DOHH2 (cell line): ENCODE measurements around the gene TMEM212.

Experiments
- H3F3A ChIP-seq: fragments of 200-600 bp; sonication (generic), shearing (Covaris generic); 2 replicates; pipeline ENCODE4 v1.6.0; 2016; ENCODE audit warnings: antibody characterized with exemption, mild to moderate bottlenecking; ENCODE audit not compliant: control insufficient read depth, insufficient read depth
- H3K27ac ChIP-seq: fragments of 200-600 bp; sonication (generic); 2 replicates; pipeline ENCODE4 v1.5.1; 2014; ENCODE audit warnings: low read depth, mild to moderate bottlenecking, low read length, moderate library complexity
- H3K27me3 ChIP-seq: fragments of 200-600 bp; sonication (generic); 2 replicates; pipeline ENCODE4 v1.6.1; 2014; ENCODE audit warnings: mild to moderate bottlenecking, low read length, mixed read lengths; ENCODE audit not compliant: control insufficient read depth
- H3K36me3 ChIP-seq: fragments of 200-600 bp; sonication (generic); 2 replicates; pipeline ENCODE4 v1.6.1; 2014; ENCODE audit warnings: mild to moderate bottlenecking, low read length, moderate library complexity, mixed read lengths; ENCODE audit not compliant: control insufficient read depth
- H3K4me1 ChIP-seq: fragments of 200-600 bp; sonication (generic); 2 replicates; pipeline ENCODE4 v1.6.1; 2014; ENCODE audit warnings: mild to moderate bottlenecking, low read length, mixed read lengths; ENCODE audit not compliant: control insufficient read depth
- H3K4me2 ChIP-seq: fragments of 200-600 bp; sonication (generic); 2 replicates; pipeline ENCODE4 v1.6.0; 2014; ENCODE audit warnings: mild to moderate bottlenecking, low read length, moderate library complexity
- H3K4me3 ChIP-seq: fragments of 200-600 bp; sonication (generic); 2 replicates; pipeline ENCODE4 v1.5.1; 2014; ENCODE audit warnings: mild to moderate bottlenecking, low read length, mixed read lengths
- H3K79me2 ChIP-seq: fragments of 200-600 bp; sonication (generic); 2 replicates; pipeline ENCODE4 v1.6.1; 2014; ENCODE audit warnings: mild to moderate bottlenecking, low read length, mixed read lengths; ENCODE audit not compliant: control insufficient read depth
- H3K9me2 ChIP-seq: fragments of 200-600 bp; sonication (generic); replicated peaks from 2 replicates; pipeline ENCODE4 v1.6.1; 2014; ENCODE audit warnings: mild to moderate bottlenecking, low read length, mixed read lengths; ENCODE audit not compliant: control insufficient read depth
- H3K9me3 ChIP-seq: fragments of 200-600 bp; sonication (generic); 2 replicates; pipeline ENCODE4 v1.6.1; 2014; ENCODE audit warnings: antibody characterized with exemption, low read length, mixed read lengths; ENCODE audit not compliant: control insufficient read depth, insufficient read depth
- H4K20me1 ChIP-seq: fragments of 200-600 bp; sonication (generic); 2 replicates; pipeline ENCODE4 v1.6.0; 2014; ENCODE audit warnings: low read depth, mild to moderate bottlenecking, antibody characterized with exemption, low read length, moderate library complexity; ENCODE audit not compliant: control insufficient read depth, insufficient read depth
- CTCF ChIP-seq: fragments of 200-600 bp; sonication (generic); IDR thresholded peaks from one replicate; pipeline ENCODE4 v1.5.1; 2014; ENCODE audit warnings: antibody characterized with exemption, mild to moderate bottlenecking, low read depth, low read length; ENCODE audit not compliant: poor library complexity, severe bottlenecking
- EZH2phosphoT487 ChIP-seq: fragments of 200-600 bp; sonication (generic); IDR thresholded peaks from 2 replicates; pipeline ENCODE4 v1.6.1; 2017; ENCODE audit warnings: borderline replicate concordance, mild to moderate bottlenecking, antibody characterized with exemption, low read length, moderate library complexity, mixed read lengths

TMEM212 gene

GRCh38 chr3:171871392-171872274, 28.5 kb downstream of the TMEM212 start:
- TF ChIP-seq CTCF (no peak), EZH2phosphoT487 (no peak)
- Histone ChIP-seq H3F3A (no peaks in the 10 kb centered on the region), H3K4me2 (no peak overlapping the region), H3K4me3 (no peak overlapping the region), H3K79me2 (no peaks in the 10 kb centered on the region), H3K36me3 (no peaks in the 10 kb centered on the region), H3K4me1 (no peaks in the 10 kb centered on the region), H3K9me3 (no peaks in the 10 kb centered on the region), H3K27me3 (no peaks in the 10 kb centered on the region), H4K20me1 (no peaks in the 10 kb centered on the region), H3K27ac (no peak overlapping the region), H3K9me2 (no peaks in the 10 kb centered on the region)

- TF ChIP-seq CTCF (no peak), EZH2phosphoT487 (no peak)
- no peak overlapping the region for H3K27ac ChIP-seq
- no peak overlapping the region for H3K4me3 ChIP-seq
- no peaks in the 10 kb centered on the region for H4K20me1 ChIP-seq
- no peaks in the 10 kb centered on the region for H3K9me3 ChIP-seq
- no peaks in the 10 kb centered on the region for H3K4me1 ChIP-seq
- no peaks in the 10 kb centered on the region for H3K36me3 ChIP-seq
- no peaks in the 10 kb centered on the region for H3K27me3 ChIP-seq
- H3F3A ChIP-seq: no peaks in the 10 kb centered on the region
- H3K9me2 ChIP-seq: no peaks in the 10 kb centered on the region
- H3K4me2 ChIP-seq: no peak overlapping the region
- no peaks in the 10 kb centered on the region for H3K79me2 ChIP-seq
These were observed 30.4 kb downstream of the TMEM212 start for GRCh38 chr3:171873580-171873979.

GRCh38 chr3:171874251-171874681, 31.1 kb downstream of the TMEM212 start:
- no peaks in the 10 kb centered on the region for H3K27me3 ChIP-seq
- H3K9me3 ChIP-seq: no peaks in the 10 kb centered on the region
- no peaks in the 10 kb centered on the region for H3K4me1 ChIP-seq
- no peak overlapping the region for H3K4me2 ChIP-seq
- no peaks in the 10 kb centered on the region for H3K9me2 ChIP-seq
- H3F3A ChIP-seq: no peaks in the 10 kb centered on the region
- H3K36me3 ChIP-seq: no peaks in the 10 kb centered on the region
- H3K4me3 ChIP-seq: no peak overlapping the region
- H3K27ac ChIP-seq: no peak overlapping the region
- no peak for TF ChIP-seq CTCF
- H4K20me1 ChIP-seq: no peaks in the 10 kb centered on the region
- H3K79me2 ChIP-seq: no peaks in the 10 kb centered on the region
